HepG2 (cell line): ENCODE results near the gene CFAP99. TPM values are rescaled to one million over a fixed set of nuclear protein-coding genes. Genes with fewer than 3 reads are reported as not detected.

Experiments used
- HHEX ChIP-seq: IDR thresholded peaks from 2 replicates; pipeline ENCODE4 v1.6.1; 2016; ENCODE audit warnings: control low read depth
- JUN ChIP-seq: sonication (generic); formaldehyde crosslinking; IDR thresholded peaks from 2 replicates; pipeline ENCODE4 v1.4.0; 2020; ENCODE audit warnings: mild to moderate bottlenecking, missing genetic modification reagents
- KDM3A ChIP-seq: IDR thresholded peaks from 2 replicates; pipeline ENCODE4 v1.6.1; 2018; ENCODE audit warnings: low read depth, missing compliant biosample characterization
- KLF12 ChIP-seq: sonication (generic); formaldehyde crosslinking; IDR thresholded peaks from 2 replicates; pipeline ENCODE4 v1.4.0; 2020; ENCODE audit warnings: missing genetic modification reagents, borderline replicate concordance
- NFE2L2 ChIP-seq: fragments of 150-350 bp; IDR thresholded peaks from 2 replicates; pipeline ENCODE4 v1.6.1; 2014; ENCODE audit warnings: low read length
- NR2C2 ChIP-seq: sonication (generic); formaldehyde crosslinking; IDR thresholded peaks from 2 replicates; pipeline ENCODE4 v1.4.0; 2020; ENCODE audit warnings: missing genetic modification reagents, mild to moderate bottlenecking, moderate library complexity, borderline replicate concordance
- XBP1 ChIP-seq: sonication (generic); formaldehyde crosslinking; IDR thresholded peaks from 2 replicates; pipeline ENCODE4 v1.5.0; 2020; ENCODE audit warnings: missing genetic modification reagents
- ZBTB3 ChIP-seq: sonication (generic); formaldehyde crosslinking; IDR thresholded peaks from 2 replicates; pipeline ENCODE4 v1.4.0; 2020; ENCODE audit warnings: low read depth, mild to moderate bottlenecking, moderate library complexity, missing genetic modification reagents, borderline replicate concordance
- ZFP1 ChIP-seq: IDR thresholded peaks from 2 replicates; pipeline ENCODE4 v1.6.1; 2016
- ZNF24 ChIP-seq: fragments of 450-650 bp; IDR thresholded peaks from 2 replicates; pipeline ENCODE4 v1.6.1; 2017; ENCODE audit warnings: antibody characterized with exemption, mild to moderate bottlenecking
- polyA plus RNA-seq, 8 experiments: library from polyadenylated mRNA; depleted of rRNA in 3 of 8; stranded (reverse) in 7 of 8; unstranded in 1 of 8; fragments of >200 nt; fragmentation: Illumina TruSeq in 4 of 8; extraction: Trizol in 4 of 8; gene quantifications; 2 replicates each; pipeline versions ENCODE4 v1.2.1 to v1.2.3, GENCODE V29; 2011 to 2016; ENCODE audit warnings: low read depth in 4 of 8, missing spikeins in 1 of 8, mixed read lengths in 1 of 8; ENCODE audit not compliant: insufficient read depth in 1 of 8
- total RNA-seq, 5 experiments: library from RNA; depleted of rRNA; stranded (reverse); fragments of >200 nt; fragmentation: Illumina TruSeq; extraction: Trizol; gene quantifications; 2 replicates each; pipeline ENCODE4 v1.2.3, GENCODE V29; 2016; ENCODE audit warnings: low read depth in 1 of 5
- TF ChIP-seq, protein P1 (sequence below): sonication (generic); formaldehyde crosslinking; IDR thresholded peaks from 2 replicates; pipeline ENCODE4 v1.4.0; 2020; ENCODE audit warnings: missing genetic modification reagents, borderline replicate concordance
- TF ChIP-seq, protein P2 (sequence below): IDR thresholded peaks from 2 replicates; pipeline ENCODE4 v1.6.1; 2016; ENCODE audit warnings: low read depth, control low read depth
- TF ChIP-seq, protein P3 (sequence below): sonication (generic); formaldehyde crosslinking; IDR thresholded peaks from 2 replicates; pipeline ENCODE4 v1.5.0; 2020; ENCODE audit warnings: missing genetic modification reagents
- TF ChIP-seq, protein P4 (sequence below): sonication (generic); formaldehyde crosslinking; IDR thresholded peaks from 2 replicates; pipeline ENCODE4 v1.4.0; 2020; ENCODE audit warnings: missing genetic modification reagents
- TF ChIP-seq, protein P5 (sequence below): sonication (generic); formaldehyde crosslinking; IDR thresholded peaks from 2 replicates; pipeline ENCODE4 v1.8.0; 2023; ENCODE audit warnings: mild to moderate bottlenecking, missing genetic modification reagents

Gene CFAP99
- total and polyA plus RNA-seq, 2 of the 13 experiments (the other 11 are each of a cell fraction or from before 2014, with no cell fraction given), result not detected

DNA sequence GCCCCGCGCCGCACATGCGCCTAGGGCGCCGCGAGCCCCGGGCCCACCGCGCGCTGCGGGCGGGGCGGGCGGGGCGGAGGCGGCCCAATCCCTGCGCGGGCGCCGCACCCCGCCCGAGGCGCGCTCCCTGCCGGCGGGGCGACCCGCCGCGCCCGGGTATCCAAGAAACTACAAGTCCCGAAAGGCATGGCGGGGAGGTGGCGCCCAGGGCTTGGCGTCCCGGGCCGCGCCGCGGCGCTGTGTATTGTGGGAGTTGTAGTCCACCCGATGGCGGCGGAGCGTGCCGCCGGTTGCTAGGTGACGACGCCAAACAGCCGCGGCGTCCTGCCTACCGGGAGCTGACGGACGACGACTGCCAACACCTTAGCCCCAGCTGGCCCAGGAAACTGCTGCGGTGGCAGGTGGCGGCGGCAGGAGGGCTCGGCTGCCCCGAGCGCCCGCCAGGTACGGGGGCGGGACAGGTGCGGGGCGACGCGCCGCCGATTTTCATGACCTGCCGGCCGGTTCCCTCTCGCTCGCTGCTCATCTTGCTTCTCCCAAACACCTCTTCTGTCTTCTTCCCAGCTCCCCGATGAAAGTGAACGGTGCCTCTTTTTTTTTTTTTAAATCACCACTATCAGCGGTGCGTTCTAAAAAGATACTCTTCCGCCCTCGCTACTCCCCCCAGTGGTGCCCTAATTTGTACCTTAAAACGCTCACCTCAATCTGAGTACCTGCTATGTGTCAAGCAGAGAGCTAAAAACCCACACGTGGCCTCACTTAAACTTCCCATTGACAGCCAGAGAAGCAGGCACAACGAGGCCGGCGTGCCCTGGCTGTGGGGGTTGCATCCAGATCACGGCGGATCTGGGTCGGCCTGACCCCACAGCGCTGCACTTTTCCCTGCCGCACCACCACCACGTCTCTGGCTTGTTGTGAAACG, at the start of gene CFAP99 (continued):
- TF ChIP-seq, protein P1, sequence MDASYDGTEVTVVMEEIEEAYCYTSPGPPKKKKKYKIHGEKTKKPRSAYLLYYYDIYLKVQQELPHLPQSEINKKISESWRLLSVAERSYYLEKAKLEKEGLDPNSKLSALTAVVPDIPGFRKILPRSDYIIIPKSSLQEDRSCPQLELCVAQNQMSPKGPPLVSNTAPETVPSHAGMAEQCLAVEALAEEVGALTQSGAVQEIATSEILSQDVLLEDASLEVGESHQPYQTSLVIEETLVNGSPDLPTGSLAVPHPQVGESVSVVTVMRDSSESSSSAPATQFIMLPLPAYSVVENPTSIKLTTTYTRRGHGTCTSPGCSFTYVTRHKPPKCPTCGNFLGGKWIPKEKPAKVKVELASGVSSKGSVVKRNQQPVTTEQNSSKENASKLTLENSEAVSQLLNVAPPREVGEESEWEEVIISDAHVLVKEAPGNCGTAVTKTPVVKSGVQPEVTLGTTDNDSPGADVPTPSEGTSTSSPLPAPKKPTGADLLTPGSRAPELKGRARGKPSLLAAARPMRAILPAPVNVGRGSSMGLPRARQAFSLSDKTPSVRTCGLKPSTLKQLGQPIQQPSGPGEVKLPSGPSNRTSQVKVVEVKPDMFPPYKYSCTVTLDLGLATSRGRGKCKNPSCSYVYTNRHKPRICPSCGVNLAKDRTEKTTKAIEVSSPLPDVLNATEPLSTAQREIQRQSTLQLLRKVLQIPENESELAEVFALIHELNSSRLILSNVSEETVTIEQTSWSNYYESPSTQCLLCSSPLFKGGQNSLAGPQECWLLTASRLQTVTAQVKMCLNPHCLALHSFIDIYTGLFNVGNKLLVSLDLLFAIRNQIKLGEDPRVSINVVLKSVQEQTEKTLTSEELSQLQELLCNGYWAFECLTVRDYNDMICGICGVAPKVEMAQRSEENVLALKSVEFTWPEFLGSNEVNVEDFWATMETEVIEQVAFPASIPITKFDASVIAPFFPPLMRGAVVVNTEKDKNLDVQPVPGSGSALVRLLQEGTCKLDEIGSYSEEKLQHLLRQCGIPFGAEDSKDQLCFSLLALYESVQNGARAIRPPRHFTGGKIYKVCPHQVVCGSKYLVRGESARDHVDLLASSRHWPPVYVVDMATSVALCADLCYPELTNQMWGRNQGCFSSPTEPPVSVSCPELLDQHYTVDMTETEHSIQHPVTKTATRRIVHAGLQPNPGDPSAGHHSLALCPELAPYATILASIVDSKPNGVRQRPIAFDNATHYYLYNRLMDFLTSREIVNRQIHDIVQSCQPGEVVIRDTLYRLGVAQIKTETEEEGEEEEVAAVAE, result 0 out of 2 replicates have a peak, but pooled peaks have one; percentile 18
- TF ChIP-seq, protein P2, sequence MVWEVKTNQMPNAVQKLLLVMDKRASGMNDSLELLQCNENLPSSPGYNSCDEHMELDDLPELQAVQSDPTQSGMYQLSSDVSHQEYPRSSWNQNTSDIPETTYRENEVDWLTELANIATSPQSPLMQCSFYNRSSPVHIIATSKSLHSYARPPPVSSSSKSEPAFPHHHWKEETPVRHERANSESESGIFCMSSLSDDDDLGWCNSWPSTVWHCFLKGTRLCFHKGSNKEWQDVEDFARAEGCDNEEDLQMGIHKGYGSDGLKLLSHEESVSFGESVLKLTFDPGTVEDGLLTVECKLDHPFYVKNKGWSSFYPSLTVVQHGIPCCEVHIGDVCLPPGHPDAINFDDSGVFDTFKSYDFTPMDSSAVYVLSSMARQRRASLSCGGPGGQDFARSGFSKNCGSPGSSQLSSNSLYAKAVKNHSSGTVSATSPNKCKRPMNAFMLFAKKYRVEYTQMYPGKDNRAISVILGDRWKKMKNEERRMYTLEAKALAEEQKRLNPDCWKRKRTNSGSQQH (CRISPR knock-in tag), result peak; percentile 36; the same call in 1 of the 2 replicates
- no peak for TF ChIP-seq ZBTB3
- peak; percentile 77 for TF ChIP-seq NR2C2
- TF ChIP-seq ZFP1 (CRISPR knock-in tag), result no peak
- TF ChIP-seq, protein P3, sequence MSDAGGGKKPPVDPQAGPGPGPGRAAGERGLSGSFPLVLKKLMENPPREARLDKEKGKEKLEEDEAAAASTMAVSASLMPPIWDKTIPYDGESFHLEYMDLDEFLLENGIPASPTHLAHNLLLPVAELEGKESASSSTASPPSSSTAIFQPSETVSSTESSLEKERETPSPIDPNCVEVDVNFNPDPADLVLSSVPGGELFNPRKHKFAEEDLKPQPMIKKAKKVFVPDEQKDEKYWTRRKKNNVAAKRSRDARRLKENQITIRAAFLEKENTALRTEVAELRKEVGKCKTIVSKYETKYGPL, result no peak
- no peak for TF ChIP-seq XBP1 (CRISPR knock-in tag)
- TF ChIP-seq KLF12 (CRISPR knock-in tag), result no peak
- TF ChIP-seq JUN (CRISPR knock-in tag), result no peak
- TF ChIP-seq NFE2L2, result no peak
- TF ChIP-seq, protein P4, sequence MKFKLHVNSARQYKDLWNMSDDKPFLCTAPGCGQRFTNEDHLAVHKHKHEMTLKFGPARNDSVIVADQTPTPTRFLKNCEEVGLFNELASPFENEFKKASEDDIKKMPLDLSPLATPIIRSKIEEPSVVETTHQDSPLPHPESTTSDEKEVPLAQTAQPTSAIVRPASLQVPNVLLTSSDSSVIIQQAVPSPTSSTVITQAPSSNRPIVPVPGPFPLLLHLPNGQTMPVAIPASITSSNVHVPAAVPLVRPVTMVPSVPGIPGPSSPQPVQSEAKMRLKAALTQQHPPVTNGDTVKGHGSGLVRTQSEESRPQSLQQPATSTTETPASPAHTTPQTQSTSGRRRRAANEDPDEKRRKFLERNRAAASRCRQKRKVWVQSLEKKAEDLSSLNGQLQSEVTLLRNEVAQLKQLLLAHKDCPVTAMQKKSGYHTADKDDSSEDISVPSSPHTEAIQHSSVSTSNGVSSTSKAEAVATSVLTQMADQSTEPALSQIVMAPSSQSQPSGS (CRISPR knock-in tag), result 0 out of 2 replicates have a peak, but pooled peaks have one; percentile 41
- TF ChIP-seq, protein P5, sequence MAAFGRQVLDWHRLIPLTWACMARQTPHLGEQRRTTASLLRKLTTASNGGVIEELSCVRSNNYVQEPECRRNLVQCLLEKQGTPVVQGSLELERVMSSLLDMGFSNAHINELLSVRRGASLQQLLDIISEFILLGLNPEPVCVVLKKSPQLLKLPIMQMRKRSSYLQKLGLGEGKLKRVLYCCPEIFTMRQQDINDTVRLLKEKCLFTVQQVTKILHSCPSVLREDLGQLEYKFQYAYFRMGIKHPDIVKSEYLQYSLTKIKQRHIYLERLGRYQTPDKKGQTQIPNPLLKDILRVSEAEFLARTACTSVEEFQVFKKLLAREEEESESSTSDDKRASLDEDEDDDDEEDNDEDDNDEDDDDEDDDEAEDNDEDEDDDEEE (CRISPR knock-in tag), result no peak
- no peak for TF ChIP-seq HHEX (CRISPR knock-in tag)
- TF ChIP-seq KDM3A (CRISPR knock-in tag), result no peak
- TF ChIP-seq ZNF24, result no peak
